ENCODE measurements around the gene ABTB1.
A peak's percentile ranks its signal among the peaks of the same experiment; 100 is the strongest.

Gene ABTB1

DNA sequence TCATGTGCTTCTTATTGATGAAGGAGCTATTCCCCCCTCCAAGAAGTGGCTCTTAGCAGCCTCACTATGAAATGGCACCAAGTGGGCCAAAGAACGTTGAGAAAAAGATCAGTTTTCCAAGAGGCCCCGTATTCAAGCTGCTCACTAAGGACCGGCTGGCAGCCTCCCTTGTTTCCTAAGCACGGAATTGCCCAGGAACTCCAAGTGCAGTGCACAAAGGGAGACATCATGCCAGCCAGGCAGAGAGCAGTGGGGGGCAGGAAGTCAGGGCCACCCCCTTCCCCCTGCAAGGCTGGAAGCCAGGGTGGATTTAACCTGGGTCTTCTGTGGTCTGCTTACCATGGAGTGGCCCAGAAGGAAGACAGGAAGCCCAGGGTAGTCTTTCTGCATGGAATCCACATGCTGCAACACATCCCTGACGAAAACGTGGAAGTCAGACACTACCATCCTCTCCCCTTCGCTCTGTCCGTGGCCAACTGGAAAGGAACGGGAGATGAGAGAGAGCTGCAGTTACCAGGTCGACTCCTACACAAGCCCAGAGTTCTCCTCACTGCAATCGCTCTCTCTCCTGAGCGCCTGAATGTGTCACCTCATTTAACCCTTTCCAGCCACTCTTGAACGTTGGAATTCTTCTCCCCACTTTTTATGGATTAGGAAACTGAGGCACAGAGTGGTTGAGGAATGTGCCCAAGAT, 49.5 kb downstream of the ABTB1 start:
- DNase-seq = no peak

DNA sequence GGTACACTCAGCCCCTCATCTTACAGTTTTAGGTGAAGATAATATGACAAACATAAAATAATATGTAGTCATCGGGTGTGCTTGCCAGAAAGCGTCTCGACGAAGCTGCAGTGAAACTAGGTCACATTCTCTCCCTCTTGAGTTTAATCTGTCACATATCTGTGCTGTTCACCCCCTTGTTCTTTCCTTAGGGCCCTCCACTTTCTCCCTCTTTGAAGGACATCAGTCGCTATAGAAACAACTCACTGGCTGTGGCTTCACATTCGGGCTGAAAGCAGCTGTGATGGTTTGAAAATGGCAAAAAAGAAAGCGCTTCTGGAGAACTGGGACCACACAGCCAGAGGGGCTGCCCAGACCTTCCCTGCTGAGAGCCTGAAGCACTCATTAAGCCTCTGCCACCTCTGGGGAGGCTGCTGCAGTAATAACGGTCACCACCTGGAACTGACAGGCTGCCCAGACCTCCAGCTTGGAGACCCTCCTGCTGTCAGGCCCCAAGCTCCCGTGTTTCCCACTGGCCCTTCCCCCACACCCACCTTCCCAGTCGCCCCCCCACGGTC, 50.3 kb downstream of the ABTB1 start:
- no peak for DNase-seq

DNA sequence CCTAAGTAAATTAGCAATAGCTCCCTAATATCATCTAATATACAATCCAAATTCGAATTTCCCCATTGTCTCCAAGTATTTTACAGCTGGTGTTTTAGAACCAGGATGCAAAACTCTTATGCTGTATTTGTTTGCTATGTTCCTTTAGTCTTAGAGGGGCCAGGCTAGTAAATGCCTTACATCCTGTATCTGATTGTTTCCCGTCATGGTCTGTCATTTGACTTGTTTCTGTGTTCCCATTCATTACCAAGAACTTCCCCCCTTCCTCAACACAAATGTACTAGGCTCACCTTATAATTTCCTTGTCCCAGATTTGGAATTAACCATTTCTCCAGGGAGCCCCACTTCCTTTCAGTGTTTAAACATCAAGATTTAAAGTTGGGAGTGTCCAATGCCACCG, 54.1 kb downstream of the ABTB1 start:
- DNase-seq = no peak

DNA sequence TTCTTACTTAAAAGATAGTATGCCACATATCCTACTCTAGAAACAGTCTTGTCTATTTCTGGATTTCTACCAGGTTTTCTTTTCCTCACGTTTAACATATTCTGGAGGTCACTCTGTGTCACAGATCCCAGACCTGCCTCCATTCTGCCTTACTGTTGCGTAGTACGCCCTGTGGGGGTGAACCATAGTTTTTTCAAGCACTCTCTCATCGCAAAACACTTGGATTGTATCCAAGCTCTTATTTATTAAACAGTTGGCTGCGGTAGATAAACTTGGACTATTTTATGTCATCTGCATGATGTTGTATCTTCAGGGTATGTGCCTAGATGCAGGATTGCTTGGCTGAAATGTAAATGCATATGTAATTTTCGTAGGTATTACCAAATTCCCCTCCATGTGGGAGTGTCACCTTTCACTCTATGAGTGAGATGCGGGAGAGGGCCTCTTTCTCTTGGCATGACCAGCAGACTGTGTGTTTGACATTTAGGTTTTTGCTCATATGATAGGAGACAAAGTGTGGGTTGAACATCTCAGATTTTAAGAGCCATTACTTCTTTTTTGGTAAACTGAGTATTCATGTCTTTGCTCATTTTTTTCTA, 55.8 kb downstream of the ABTB1 start:
- no peak for DNase-seq

DNA sequence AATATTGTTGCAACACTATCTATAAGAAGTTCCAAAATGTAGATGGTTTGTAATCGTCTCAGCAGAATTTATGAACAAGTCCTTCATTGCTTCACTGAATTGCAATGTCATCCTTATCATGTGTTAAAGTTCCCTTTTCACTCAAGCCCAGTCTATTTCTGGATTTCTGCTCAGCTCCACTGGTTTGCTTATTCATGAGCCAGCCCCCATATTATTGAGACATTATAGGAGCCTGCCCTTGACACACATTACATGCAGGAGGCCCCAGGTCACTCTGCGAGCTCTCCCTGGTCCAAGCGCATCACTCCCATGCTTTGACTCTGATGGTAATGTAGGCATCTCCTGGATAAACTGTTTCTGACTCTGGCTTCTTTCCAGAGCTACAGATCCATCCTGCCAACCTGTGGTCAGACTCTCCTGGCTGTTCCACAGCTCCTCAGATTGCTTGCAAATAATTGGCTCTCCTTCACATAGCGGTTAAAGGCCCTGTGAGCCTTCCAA, 56.9 kb downstream of the ABTB1 start:
- DNase-seq = peak; percentile 23

DNA sequence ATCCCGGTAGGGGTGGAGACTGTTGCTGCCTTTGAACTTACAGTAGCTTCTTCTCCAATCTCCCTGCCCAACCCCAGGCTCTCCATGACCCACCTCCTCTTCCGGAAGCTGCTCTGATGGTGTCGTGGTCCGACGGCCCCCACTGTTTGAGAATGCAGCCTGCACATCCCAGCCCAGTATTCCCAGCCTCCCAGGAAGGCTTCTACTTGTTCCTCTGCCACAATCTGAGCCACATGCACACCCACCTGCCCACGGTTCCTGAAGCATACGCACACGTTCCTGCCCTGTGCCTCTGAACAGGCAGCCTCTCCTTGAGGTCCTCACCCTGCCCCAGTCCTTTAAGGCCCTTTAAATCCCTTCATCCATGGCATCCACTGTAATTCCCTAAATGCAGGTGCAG, 57.4 kb downstream of the ABTB1 start:
- DNase-seq = no peak
